Stimulated activated CD4-positive, alpha-beta T cell treated with anti-CD3 and anti-CD28 coated beads, Interleukin-4, amount 100 ng/mL, for 48 hours (primary cell): Measurements from ENCODE around the gene INSYN2A.

Experiments used
- DNase-seq, 2 donors: peaks; one replicate each; pipeline ENCODE4 v3.0.0-alpha.2; 2020; ENCODE audit warnings: low read depth in 2 of 2

The INSYN2A gene

DNA sequence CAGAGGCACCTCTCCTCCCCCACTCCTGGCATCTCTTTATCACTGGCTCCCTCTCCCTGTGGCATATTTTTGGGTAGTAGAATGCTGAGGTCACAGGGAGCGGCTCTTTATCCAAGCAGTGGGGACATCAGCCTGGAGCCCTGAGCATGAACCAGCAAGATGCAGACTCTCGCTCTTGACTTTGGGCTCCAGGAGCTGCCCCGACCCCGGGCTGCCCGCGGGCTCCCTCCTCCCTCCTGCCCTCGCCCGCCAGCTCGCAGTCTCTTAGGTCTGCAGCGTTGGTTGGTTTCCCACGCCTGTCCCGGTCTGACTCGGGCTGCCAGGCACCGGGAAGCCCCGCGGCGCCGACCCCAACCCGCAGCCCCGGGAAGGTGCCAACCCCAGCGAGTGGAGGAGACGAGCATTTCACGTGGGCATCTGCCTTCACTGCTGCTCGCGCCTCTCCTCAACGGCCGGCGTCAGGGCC, 1.3 kb downstream of the INSYN2A start:
- DNase-seq: no peak

DNA sequence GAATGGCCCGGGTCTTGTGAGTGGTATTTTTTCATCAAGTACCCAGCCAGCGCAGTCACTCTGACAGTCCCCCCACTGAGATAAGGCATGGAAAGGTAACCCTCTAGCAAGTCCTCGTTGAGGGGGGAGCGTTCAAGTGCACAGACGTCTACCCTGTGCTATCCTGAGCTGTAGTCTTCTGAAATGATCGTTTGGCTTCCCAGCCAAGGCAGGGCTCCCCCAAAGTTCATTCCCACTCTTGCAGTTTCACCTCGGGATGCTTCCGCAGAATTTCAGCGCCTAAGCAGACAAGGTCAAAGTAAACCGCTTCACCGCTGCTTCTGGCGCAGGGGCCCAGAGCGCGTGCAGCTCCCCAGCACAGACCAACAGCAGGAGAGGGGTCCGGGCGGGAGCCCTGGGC, 1.8 kb downstream of the INSYN2A start:
- no peak for DNase-seq

DNA sequence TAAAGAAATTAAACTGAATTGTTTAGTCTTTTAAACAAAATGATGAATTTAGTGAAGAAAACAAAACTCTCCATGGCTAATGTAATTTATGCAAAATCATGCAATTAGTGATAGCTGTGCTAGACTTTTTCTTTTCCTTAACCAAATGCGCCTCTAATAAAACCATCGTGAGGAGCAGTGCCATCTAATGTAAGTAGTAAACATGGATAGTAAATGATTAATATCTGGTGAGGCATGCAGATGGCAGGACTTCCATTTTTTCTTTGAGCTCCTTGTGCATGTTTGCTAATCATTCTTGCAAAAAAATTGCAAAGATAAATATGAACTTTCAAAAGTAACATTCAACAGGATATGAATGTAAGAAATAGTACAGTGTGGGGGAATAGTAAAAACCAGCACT, 2.3 kb downstream of the INSYN2A start:
- no peak for DNase-seq

DNA sequence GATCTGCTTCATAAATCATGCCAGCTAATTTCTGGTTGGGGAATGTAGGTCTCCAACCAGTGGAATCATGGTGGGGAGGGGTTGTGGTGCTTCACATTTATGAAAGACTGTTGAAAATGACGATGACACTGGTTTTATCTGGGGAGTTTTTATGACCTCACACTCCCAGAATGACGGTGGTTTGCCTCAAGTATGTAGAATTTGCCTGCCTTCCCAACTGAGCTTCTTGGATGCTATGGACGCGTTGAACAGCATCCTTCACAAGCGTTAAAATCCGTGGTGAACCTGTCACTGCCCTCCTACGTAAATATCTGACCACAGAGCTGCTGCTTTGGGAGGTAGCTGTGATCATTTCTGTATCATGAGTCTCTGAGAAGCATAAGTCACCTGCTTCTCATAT, 3.3 kb downstream of the INSYN2A start:
- no peak for DNase-seq

GRCh38 chr10:127190427-127190826, 6.0 kb downstream of the INSYN2A start:
- no peak for DNase-seq

DNA sequence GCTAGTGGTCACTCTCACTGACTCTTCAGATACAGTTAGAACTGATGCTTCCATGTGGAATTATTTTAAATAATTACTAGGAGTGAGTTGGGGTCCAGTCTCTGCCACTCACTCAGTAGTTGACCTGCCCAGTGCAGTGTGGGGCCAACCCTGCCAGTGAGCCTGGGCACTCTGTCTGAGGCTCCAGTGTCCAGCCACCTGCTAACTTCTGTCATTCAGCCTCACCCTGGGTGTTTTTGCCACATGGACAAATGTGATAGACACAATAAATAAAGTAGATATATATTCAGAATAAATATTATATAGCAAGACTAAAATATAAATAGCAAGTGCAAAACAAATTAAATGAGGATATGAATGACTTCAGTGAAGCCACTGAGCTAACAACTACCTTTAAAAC, 7.2 kb downstream of the INSYN2A start:
- DNase-seq: no peak

- no peak for DNase-seq
Measured at GRCh38 chr10:127186813-127187212, 9.6 kb downstream of the INSYN2A start.

- DNase-seq: no peak
Measured at GRCh38 chr10:127184582-127184981, 11.8 kb downstream of the INSYN2A start.

DNA sequence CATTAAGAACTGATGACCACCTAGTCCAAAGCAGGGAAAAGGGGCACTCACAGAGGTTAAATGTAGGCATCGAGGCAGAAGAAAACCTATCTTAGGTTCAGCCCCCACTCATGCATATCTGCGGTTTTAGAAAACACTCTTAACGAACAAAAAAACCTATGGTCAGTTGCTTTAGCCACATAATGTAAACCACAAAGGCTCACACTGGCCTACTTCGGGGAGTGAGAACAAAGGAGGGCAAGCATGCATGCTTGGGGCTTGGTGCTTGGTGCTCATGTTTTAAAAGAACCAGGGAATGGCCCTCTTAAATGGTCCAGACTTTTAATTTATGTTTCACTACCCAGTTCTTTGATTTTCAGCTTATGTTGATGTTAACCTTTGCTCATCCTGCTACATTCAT, 14.2 kb downstream of the INSYN2A start:
- no peak for DNase-seq

GRCh38 chr10:127179612-127180250, 16.7 kb downstream of the INSYN2A start:
- DNase-seq: no peak

DNA sequence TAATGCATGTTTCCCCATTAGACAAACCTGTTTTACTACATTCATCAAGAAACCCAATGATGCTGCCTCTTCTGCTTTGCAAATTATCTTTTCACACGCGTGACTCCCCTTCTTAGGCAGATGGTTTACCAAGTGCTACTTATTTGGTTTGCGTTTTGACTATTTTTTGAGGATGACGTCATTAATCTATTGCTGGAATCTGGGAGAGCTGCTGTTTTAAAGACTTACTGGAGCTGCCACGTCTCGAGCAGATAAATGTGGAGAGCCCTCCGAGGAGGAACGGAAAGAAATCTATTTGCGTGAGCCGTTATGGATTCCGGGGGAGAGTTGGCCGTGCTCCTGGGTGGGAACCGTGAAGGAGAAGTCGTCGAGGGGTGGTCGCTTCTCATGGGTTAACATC, 19.7 kb downstream of the INSYN2A start:
- no peak for DNase-seq

- DNase-seq: no peak
Measured at GRCh38 chr10:127175357-127176110, 20.9 kb downstream of the INSYN2A start.

GRCh38 chr10:127174866-127175265, 21.5 kb downstream of the INSYN2A start:
- no peak for DNase-seq

DNA sequence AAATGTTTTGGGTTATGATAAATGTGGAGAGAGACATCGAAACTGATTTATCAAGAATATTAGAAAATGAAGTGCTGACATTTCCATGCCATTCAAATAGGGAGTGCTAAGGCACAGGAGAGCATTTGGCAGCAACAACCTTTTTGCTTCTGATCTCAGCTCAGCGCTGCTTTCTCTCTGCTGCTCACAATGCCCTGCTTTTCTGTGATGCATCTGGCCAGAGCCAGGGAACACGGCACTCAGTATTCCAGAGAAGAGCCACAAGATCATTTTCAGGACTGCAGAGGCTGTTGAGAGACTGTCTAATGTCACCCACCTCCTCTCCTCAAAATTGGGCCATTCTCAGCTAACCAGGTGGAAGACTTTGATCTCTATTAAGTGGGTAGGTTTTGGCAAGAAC, 28.1 kb downstream of the INSYN2A start:
- no peak for DNase-seq

DNA sequence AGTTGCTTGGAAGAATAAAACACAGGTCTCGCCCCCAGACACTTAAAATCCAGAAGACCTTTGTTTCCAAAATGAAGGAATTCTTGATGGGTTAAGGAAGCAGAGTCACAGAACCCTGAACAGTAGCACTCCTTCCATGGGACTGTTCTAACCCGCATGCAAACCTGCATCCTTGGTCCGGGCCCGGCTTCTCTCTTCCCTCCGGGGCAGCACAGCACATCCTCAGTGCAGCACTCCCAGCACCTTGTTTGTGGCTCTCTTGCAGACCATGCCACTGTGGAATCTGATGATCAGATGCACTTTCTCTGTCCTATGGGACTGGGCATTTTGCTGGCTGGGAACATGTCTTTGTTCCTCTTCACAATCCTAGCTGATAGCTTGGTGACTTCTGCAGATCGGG, 33.5 kb downstream of the INSYN2A start:
- no peak for DNase-seq

DNA sequence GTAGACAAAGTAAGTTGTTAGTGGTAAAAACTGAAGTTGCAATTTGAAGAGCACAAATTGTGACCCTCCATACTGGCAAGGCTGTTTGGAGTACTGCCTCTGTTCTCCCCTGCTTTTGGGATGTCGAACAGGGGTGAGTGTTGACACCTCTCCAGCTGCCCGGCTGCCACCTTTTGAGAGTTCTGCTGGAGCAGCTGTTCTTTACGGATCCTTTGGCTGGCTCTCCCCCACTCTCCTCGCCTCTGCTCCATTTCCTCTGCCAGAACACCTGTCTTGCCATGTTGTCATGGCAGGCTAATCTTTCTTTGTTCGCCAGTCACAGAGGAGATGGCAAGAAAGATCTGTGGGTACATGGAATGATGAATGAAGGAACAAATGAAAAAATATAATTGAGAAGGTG, 34.9 kb downstream of the INSYN2A start:
- DNase-seq: no peak

- DNase-seq: no peak
Measured at GRCh38 chr10:127159648-127160245, 36.6 kb downstream of the INSYN2A start.

DNA sequence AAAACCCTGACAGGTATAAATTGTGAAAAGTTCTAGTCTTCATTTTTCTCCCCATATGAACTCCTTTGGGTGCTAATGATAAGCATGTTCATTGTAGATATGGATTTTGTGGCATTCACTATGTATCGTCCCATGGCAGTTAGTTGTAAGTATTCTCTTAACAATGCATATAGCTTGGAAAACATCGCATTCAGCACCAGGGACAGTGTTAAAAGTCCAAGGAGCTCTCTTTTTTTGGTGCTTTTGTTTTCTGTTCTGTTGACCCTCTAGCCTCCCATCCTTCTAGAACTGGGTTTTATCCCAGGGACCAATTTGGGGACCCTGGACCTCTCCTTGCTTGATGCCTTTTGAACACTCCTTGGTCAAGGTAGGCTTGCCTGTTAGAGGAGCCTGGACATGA, 37.7 kb downstream of the INSYN2A start:
- DNase-seq: no peak

- DNase-seq: no peak
Measured at GRCh38 chr10:127157506-127158200, 38.7 kb downstream of the INSYN2A start.

- no peak for DNase-seq
Measured at GRCh38 chr10:127157089-127157488, 39.3 kb downstream of the INSYN2A start.

- DNase-seq: no peak
Measured at GRCh38 chr10:127154831-127155620, 41.4 kb downstream of the INSYN2A start.

DNA sequence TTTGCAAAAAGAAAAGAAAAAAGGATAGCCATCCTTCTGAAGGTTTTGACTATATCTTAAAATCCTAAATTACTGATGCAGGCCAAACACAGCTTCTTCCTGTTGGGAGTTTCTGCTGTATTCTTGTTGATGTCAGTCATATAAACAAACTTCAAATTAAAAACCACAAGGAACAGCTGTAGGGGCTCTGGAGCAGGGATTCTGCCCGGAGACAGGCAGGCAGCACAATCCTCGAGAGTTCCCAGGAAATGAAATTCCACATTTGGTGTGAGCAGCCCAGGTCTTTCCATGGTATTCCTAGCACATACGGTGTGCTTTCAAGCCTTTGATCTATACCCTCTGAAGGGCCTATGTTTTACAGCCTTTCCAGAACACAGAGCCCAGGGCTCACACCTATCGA, 43.2 kb downstream of the INSYN2A start:
- DNase-seq: no peak
